SK-N-SH (cell line): ENCODE results near the gene STX16.

ENCODE experiments used
- JUND ChIP-seq: IDR thresholded peaks from 2 replicates; pipeline ENCODE4 v1.4.0; 2012
- RAD21 ChIP-seq: IDR thresholded peaks from 2 replicates; pipeline ENCODE4 v1.6.1; 2012; ENCODE audit warnings: mild to moderate bottlenecking, low read length
- TAF1 ChIP-seq: IDR thresholded peaks from 2 replicates; pipeline ENCODE4 v1.6.1; 2012; ENCODE audit warnings: low read depth, mild to moderate bottlenecking, low read length, moderate library complexity, borderline replicate concordance
- YY1 ChIP-seq: IDR thresholded peaks from 2 replicates; pipeline ENCODE4 v1.4.0; 2012; ENCODE audit warnings: low read depth, mild to moderate bottlenecking
- TF ChIP-seq, protein P1 (sequence below): fragments of 200-600 bp; sonication (generic); IDR thresholded peaks from 2 replicates; pipeline ENCODE4 v1.6.1; 2017; ENCODE audit warnings: antibody characterized with exemption, mild to moderate bottlenecking, moderate library complexity
- TF ChIP-seq, protein P2 (sequence below): fragments of 150-350 bp; IDR thresholded peaks from 2 replicates; pipeline ENCODE4 v1.6.1; 2017; ENCODE audit warnings: antibody characterized with exemption, low read length, low read depth, borderline replicate concordance

DNA sequence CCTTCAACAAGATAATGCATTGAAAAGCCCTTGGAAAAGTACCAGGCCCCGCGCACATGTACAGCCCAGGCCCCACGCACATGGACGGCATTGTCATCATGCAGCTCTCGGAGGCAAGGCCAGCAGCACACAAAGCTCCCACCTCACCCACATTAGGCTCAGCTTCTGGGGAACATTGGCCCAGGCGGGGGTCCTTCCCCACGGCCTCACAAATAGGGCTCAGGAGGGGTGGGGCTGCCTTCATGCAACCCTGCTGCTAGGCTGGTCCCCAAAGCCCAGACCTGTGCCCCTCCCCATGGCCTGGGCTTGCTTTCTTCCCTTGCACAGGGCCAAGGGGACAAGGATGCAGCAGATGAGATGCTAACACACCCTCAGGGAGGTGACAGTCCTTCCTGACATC is 68.2 kb downstream of the STX16 start:
- no peak for TF ChIP-seq JUND
- TF ChIP-seq, protein P1, sequence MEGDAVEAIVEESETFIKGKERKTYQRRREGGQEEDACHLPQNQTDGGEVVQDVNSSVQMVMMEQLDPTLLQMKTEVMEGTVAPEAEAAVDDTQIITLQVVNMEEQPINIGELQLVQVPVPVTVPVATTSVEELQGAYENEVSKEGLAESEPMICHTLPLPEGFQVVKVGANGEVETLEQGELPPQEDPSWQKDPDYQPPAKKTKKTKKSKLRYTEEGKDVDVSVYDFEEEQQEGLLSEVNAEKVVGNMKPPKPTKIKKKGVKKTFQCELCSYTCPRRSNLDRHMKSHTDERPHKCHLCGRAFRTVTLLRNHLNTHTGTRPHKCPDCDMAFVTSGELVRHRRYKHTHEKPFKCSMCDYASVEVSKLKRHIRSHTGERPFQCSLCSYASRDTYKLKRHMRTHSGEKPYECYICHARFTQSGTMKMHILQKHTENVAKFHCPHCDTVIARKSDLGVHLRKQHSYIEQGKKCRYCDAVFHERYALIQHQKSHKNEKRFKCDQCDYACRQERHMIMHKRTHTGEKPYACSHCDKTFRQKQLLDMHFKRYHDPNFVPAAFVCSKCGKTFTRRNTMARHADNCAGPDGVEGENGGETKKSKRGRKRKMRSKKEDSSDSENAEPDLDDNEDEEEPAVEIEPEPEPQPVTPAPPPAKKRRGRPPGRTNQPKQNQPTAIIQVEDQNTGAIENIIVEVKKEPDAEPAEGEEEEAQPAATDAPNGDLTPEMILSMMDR, result no peak
- TF ChIP-seq TAF1, result no peak
- TF ChIP-seq, protein P2, sequence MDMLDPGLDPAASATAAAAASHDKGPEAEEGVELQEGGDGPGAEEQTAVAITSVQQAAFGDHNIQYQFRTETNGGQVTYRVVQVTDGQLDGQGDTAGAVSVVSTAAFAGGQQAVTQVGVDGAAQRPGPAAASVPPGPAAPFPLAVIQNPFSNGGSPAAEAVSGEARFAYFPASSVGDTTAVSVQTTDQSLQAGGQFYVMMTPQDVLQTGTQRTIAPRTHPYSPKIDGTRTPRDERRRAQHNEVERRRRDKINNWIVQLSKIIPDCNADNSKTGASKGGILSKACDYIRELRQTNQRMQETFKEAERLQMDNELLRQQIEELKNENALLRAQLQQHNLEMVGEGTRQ, result no peak
- no peak for TF ChIP-seq RAD21
- TF ChIP-seq YY1, result no peak
